G401 (cell line): ENCODE measurements around the gene CNTN4. TPM values are rescaled to one million over a fixed set of nuclear protein-coding genes. Genes with fewer than 3 reads are reported as not detected.

Source experiments
- DNase-seq: peaks from one replicate; pipeline ENCODE4 v3.0.0-alpha.2; 2015; ENCODE audit warnings: low spot score
- in situ Hi-C: cut with HindIII; loops from 2 replicates; pipeline ENCODE4 v1.10.0; 2016; ENCODE audit warnings: low sequenced_read_pairs, mixed read lengths
- total RNA-seq: library from RNA; depleted of rRNA; stranded (reverse); fragments of >200 nt; shearing (Covaris generic); gene quantifications from 2 replicates; pipeline ENCODE4 v1.2.3, GENCODE V29; 2014

CNTN4 gene
- total RNA-seq, 1 experiment from 2014 or later: not detected

- DNase-seq: no peak
- in situ Hi-C loops: no loop called here
Observed at GRCh38 chr3:2246873-2247648, 148.4 kb downstream of the CNTN4 start.

- in situ Hi-C loops: no loop called here
Observed at GRCh38 chr3:2247831-2248230, 149.2 kb downstream of the CNTN4 start.

GRCh38 chr3:2250783-2251182 lies 152.1 kb downstream of the CNTN4 start:
- in situ Hi-C loops: no loop called here
- DNase-seq: no peak

More at GRCh38 chr3:2247831-2248230, 149.2 kb downstream of the CNTN4 start:
- DNase-seq: no peak

GRCh38 chr3:2261747-2262146 lies 163.1 kb downstream of the CNTN4 start:
- in situ Hi-C loops: no loop called here

GRCh38 chr3:2262204-2262603 lies 163.5 kb downstream of the CNTN4 start:
- DNase-seq: no peak
- in situ Hi-C loops: no loop called here

More at GRCh38 chr3:2261747-2262146, 163.1 kb downstream of the CNTN4 start:
- no peak for DNase-seq

DNA sequence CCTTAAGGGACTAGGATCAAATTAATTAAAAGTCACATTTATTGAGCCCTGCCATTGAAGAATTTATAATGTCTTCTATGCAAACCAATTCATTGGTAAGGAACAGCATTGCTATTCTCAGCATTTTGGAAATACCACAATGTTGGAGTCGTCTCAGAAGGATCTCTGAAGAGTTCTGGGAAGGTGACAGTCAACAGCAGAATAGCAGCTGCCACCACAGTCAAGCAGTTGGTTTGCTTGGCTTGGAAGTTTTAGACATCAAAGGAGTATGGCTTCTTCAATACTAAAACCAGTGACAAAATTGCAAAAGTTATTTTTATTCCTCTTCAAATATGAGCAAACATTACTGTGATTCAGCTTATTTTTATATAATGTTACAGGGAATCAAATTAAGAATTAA lies 167.9 kb downstream of the CNTN4 start:
- in situ Hi-C loops: no loop called here
- no peak for DNase-seq

DNA sequence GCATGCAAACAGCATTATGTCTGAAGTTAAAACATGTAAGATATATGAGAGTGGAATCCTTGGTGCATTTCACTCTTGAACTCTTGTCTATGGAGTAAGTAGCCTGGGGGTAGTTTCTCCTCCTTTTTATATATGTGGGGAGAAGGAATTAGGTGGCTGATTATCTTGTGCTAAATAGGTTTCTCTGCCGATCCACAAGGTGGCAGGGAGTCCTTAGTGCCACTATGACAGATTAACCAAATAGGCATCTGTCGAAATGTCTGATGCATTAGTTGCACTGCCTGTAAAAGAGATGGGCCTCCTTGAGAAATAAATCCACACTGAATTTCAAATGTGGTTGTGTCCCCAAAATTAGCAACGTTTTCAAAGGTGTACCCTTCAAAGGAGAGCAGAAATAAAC lies 170.1 kb downstream of the CNTN4 start:
- peak; percentile 73 for DNase-seq
- in situ Hi-C loops: no loop called here

GRCh38 chr3:2274526-2274925 lies 175.9 kb downstream of the CNTN4 start:
- DNase-seq: no peak
- in situ Hi-C loops: no loop called here

DNA sequence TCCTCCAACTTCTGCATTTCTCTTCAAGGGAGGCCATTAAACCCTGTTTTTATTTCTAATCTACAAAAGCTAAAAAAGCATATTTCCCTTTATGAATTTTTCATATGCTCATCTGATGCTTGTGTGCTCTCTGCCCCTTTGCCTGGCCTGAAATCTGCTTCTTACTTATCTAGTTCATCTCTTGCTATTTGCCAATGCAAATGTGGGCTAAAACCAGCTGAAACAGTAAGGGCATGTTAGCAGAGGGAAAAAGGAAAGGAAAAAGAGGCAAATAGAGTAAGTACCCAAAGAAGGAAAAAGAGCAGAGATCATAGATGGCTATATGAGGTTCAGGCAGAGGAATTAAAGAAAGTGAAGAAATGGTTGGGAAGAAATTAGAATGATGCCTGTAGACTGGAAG lies 185.2 kb downstream of the CNTN4 start:
- in situ Hi-C loops: no loop called here

DNA sequence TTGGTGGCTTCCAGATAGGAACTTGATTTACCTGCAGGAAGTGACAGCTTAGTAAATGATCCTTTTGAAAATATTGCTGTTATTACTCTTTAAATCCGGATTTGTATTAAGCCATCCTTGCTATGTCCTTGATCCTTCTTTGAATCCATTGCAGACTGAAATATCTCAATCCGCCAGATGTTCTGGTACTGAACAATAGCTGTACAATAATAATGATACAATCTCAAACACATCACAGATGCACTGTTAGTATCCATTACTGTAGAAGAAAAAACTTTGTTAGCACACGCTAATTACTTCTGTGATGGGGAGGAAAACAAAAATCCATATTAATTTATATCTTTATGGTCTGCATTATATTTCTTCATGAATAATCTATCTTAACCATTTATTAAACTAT lies 202.3 kb downstream of the CNTN4 start:
- no peak for DNase-seq

More for the DNA sequence above, 185.2 kb downstream of the CNTN4 start:
- DNase-seq: no peak

DNA sequence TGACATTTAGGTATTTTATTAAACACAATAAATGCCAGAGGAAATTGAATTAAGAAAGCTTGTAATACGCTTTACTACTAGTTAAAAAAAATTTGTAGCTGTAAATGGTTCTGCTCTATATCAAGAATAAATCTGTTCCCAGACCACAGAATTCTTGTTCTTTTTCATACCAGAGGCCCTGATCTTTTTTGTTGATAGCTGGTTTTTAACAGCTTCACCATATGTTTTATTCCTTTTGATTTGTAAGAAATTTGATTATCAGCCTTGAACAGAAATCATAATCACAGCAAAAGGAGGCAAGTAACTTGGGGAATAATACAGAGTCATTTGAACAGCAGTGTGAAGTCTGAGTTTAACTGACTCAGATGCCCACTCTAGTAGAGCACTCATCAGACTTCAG lies 202.7 kb downstream of the CNTN4 start:
- no peak for DNase-seq
- in situ Hi-C loops: no loop called here

More for the DNA sequence above, 202.3 kb downstream of the CNTN4 start:
- in situ Hi-C loops: no loop called here

DNA sequence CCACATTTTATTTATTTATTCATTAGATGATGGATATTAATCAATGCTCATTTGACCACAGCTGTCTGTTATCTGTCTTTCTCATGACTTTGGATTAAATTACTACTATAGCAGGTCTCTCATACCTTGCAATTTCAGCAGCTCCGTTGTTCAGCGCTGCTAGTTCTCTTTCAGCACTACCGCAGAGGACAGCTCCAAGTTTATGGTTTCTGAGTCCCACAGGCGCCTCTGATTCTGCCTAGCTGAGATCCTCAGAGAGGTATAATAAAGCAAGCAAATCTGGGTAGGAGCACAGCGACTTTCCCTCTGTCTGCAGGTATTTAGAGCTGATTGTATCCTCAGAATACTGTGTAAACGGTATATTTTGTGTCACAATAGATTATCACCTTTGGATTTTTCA lies 204.9 kb downstream of the CNTN4 start:
- in situ Hi-C loops: no loop called here

DNA sequence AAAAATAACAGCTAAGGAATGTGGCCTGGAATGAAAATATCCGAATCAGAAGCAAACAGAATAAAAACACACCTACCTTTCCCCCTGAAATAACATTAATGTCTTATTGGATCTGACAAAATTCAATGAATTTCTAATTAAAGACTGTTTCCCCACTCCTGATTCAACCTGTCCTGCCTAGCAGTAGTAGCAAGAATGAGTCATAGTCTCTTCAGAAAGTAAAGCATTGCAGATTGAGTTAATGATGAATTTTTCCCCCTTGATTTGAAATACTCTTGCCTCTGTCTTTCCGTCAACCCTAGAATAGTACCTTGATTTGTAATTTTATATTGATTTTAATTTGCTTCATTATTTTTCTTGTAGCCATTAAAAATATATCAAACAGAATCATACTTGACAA lies 212.4 kb downstream of the CNTN4 start:
- in situ Hi-C loops: no loop called here
- DNase-seq: no peak

More for the DNA sequence above, 204.9 kb downstream of the CNTN4 start:
- no peak for DNase-seq

DNA sequence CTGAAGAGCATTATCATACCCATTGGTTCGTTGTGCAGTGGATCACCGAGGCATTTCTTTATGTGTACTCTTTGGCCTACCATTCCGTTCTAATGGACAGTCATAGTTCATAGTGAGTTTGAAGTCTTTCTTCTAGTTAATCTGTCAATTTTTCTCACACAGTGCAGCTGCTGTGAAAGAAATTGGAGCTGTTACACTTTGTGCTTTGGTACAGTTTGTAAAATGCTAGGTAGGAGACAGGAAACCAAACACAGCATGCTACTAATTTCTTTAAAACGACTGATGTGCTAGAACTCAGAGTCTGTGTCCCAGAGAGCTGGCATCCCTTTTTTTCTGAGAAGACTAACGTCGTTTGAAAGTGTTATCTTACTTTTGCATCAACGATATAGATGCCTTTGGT lies 218.9 kb downstream of the CNTN4 start:
- in situ Hi-C loops: no loop called here
- no peak for DNase-seq

- DNase-seq: no peak
- in situ Hi-C loops: no loop called here
Observed at GRCh38 chr3:2334921-2335320, 236.3 kb downstream of the CNTN4 start.

GRCh38 chr3:2343031-2343682 lies 244.5 kb downstream of the CNTN4 start:
- in situ Hi-C loops: no loop called here

GRCh38 chr3:2352134-2352762 lies 253.6 kb downstream of the CNTN4 start:
- no peak for DNase-seq
- in situ Hi-C loops: no loop called here

More at GRCh38 chr3:2343031-2343682, 244.5 kb downstream of the CNTN4 start:
- no peak for DNase-seq

GRCh38 chr3:2354702-2355101 lies 256.0 kb downstream of the CNTN4 start:
- DNase-seq: no peak

GRCh38 chr3:2356298-2356950 lies 257.8 kb downstream of the CNTN4 start:
- in situ Hi-C loops: no loop called here
- DNase-seq: no peak

More at GRCh38 chr3:2354702-2355101, 256.0 kb downstream of the CNTN4 start:
- in situ Hi-C loops: no loop called here

DNA sequence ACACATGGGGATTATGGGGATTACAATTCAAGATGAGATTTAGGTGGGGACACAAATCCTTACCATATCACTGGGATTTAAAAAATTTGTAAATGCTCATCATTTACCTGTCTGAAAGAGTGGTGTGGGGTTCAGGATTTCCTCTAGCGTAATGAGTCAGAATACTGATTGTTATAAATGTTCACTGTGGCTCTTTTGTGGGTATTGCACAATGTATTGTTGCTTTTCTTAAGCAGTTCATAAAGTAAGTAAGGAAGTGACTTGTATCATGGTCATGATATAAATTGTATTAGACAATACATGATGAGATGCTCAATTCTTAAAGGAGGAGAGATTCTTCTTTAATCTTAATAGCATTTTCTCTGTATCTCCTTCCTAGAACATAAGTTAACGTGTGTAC lies 262.1 kb downstream of the CNTN4 start:
- DNase-seq: no peak
- in situ Hi-C loops: no loop called here
